Islet of Langerhans (tissue), 1 donor: ENCODE results near the gene UBE3B.
"Not testable (repeated sequence)": the region's sequence is repeated elsewhere in the genome, so short reads cannot be mapped to it uniquely, and the experiment has no call there.

Experiments
- FAIRE-seq: peaks from one replicate; lab custom pipeline; 2011; peaks lifted over from hg19 to GRCh38; lab: Jason Lieb, UNC

Gene UBE3B

GRCh38 chr12:109450980-109451379 lies 26.5 kb upstream of the UBE3B start:
- no peak for FAIRE-seq

- FAIRE-seq = no peak
Measured at GRCh38 chr12:109451400-109451799, 26.0 kb upstream of the UBE3B start.

GRCh38 chr12:109452489-109452888 lies 24.9 kb upstream of the UBE3B start:
- no peak for FAIRE-seq

DNA sequence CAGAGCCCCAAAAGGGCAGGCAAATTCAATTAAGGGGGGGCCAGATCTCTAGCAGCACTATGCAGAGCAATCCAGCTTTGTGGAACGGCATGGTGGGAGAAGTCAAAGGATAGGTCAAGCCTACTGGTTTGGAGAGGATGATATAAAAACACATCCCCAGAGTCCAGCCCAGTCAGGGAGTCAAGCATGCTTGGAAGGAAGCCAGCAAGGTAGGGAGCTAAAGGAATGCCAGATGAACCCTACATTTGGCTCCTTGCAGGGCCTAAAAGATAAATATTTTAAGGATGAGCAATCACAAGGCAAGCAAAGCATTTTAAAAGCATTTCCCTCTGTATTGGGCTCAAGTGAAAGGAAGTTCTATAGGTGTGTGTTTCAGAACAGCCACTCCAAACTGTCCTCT lies 21.7 kb upstream of the UBE3B start:
- FAIRE-seq = no peak

- FAIRE-seq = no peak
Measured at GRCh38 chr12:109458086-109458485, 19.3 kb upstream of the UBE3B start.

DNA sequence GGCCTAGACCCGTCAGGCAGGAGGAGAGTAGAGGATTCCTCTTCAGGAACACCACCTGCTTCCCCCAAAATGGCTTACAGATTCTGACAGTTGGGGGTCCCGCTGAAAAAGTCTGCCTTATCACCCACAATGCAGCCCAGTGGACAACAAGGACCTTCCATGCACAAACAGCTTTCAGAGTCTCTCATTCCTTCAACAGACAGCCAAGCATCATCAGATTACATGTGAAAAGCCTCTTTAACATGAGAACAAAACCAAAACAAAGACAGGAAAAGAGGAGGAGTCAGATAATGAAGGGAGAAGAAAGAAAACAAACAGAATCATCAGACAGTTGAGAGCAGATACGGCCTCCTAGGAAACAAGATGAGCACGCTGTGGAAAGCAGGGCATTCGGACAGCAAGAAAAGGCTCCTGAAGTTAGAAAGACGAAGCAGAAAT lies 18.6 kb upstream of the UBE3B start:
- no peak for FAIRE-seq

DNA sequence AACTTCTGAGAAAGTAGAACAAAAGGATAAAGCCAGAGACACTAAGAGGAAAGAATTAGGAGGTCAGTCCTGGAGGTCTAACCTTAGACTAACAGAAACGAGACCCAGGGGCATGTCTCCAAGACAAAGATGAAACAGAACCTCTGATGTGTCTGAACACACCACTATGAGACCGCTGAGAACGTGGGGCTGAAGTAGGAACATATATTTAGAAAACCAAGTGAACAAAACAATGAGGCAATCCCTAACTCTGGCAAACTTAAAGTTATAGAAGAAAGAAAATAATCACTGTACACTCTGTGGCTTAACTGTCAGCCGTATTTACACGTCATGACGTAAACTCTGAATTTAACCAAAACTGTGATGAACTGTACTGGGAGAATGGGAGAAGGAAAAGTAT lies 18.2 kb upstream of the UBE3B start:
- FAIRE-seq = no peak

DNA sequence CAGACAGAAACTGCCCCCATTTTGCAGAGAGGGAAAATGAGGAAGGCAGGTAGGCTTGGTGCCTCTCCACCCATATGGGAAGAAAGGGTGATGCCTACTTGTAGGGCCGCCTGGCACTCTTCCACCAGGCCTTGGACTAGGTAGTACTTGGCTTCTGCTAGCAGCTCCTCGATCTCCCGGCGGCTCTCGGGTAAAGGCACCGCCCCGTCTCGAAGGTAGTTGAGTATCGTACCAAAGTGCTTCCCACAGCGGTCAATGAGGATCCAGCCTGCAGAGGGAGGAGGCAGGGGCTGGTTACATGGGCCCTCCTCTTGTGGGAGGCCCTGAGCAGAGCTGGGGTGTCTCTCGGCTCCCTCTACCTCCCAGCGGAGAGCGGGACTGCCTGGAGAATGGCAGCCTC lies 16.9 kb upstream of the UBE3B start:
- FAIRE-seq = no peak

GRCh38 chr12:109461049-109461845 lies 16.2 kb upstream of the UBE3B start:
- no peak for FAIRE-seq

DNA sequence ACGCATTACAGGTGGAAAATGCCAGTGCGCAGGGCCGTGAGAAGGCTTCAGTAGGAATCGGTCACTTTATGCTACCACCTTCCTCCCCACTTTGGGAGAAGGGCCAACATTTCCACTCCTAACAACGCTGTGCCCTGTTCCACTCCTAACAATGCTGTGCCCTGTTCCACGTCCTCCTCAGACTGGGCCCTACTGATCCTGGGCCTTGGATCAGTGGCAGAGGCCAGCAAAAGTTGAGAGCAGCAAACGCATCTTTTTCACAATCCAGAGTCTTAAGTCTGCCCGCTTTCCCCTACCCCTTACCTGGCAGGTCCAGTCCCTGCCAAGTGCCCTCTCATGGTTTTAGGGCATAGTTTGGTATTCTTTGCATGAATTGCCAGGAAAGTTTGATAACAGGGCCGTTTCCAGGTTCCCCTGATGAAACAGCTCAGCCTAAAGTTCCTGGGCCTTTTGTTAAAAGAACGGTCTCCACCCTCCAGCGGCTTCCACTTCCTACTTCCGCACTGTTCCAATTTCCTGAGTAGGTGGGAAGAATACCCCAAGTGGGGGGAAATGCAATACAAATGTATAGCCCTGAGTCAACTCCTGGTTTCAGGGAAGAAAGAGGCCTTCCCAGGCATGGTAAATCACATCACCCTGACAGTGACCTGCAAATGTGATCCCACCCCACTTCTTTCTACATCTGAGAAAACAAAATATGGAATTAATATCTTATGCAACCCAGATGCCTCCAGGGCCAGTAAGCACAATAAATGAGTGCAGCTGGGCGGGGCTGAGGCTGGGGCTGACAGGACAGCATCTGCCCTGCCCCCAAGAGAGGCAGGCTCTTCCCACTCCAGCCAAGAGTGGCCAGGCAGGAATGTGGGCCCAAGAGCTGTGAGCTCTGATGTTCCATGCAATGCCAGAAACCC lies 15.3 kb upstream of the UBE3B start:
- no peak for FAIRE-seq

- FAIRE-seq = no peak
Measured at GRCh38 chr12:109462868-109463692, 14.4 kb upstream of the UBE3B start.

DNA sequence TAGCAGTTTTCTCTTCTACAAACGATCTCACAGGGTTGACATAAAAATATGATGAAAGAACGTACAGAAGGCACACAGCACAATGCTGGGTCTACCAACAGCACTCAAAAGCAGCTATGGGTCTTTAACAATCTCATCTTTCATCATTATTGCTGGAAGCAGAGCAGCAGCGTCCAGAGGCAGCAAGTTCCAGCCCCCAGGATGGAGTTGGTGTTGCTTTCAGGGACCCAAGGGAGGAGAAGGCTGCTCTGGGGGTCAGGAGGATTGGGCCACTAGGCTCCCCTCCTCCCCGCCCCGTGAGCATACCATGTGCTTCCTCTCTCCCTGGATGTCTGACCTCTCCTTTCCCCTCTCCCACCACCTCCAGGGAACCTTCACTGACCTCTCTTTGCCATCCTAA lies 13.7 kb upstream of the UBE3B start:
- FAIRE-seq = no peak

GRCh38 chr12:109464642-109465351 lies 12.6 kb upstream of the UBE3B start:
- FAIRE-seq = no peak

DNA sequence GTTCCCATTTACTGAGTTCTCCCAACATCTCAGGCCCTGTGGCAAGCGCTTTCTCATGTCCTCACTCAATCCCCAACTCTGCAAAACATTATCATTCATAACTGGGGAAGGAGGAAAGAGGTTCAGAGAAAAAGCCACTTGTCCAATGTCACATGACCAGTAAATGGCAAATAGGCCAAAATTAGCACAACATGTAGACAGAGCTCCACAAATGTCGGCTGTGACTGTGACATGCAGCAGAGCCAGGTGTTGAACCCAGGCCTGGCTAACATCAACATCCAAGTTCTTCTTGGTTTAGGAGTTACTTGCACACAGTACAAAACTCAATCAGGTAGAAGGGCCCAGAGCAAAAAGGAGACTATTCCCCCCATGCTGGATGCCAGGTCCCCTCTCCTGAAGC lies 11.1 kb upstream of the UBE3B start:
- no peak for FAIRE-seq

DNA sequence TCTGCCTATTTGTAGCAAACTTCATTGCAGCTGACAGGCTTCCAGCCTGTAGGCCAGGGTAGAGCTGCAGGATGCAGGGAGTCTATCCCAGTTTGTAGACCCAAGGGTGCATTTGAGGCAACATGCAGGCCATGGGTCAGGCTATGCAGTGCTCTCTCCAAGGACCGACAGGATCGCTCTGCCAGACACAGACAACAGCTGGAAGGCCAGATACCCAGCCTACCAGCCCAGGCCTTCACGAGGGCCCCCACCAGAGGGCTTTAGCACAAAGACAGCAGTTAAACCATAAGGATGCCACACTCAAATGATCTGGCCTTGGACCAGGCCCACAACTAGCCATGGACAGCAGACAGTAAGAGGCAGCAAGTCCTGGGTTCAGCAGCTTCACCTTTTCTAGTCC lies 10.6 kb upstream of the UBE3B start:
- no peak for FAIRE-seq

- FAIRE-seq = no peak
Measured at GRCh38 chr12:109467978-109468676, 9.3 kb upstream of the UBE3B start.

GRCh38 chr12:109469517-109469916 lies 7.9 kb upstream of the UBE3B start:
- FAIRE-seq = no peak

- no peak for FAIRE-seq
Measured at GRCh38 chr12:109473006-109473405, 4.4 kb upstream of the UBE3B start.

GRCh38 chr12:109473526-109474270 lies 3.7 kb upstream of the UBE3B start:
- not testable (repeated sequence) for FAIRE-seq

- no peak for FAIRE-seq
Measured at GRCh38 chr12:109475121-109475520, 2.3 kb upstream of the UBE3B start.
